Stomach (tissue), 9 donors: ENCODE data around the gene TRIM9. TPM values are rescaled to one million over a fixed set of nuclear protein-coding genes. Genes with fewer than 3 reads are reported as not detected.
"Not testable (repeated sequence)": the region's sequence is repeated elsewhere in the genome, so short reads cannot be mapped to it uniquely, and the experiment has no call there.

Experiments used
- DNase-seq, 2 donors: peaks; one replicate each; pipeline versions ENCODE4 v3.0.0 to v3.0.0-alpha.2; 2013 to 2019
- H3K27ac ChIP-seq, 5 donors: fragments of 200-600 bp in 4 of 5; sonication (generic) in 4 of 5; one replicate each; pipeline ENCODE4 v1.5.1; 2013 to 2019; ENCODE audit warnings: mild to moderate bottlenecking in 1 of 5, moderate library complexity in 1 of 5
- H3K27me3 ChIP-seq, 3 donors: fragments of 200-600 bp; sonication (generic); one replicate each; pipeline ENCODE4 v1.5.1; 2017 to 2019; ENCODE audit warnings: mixed run types in 1 of 3
- H3K36me3 ChIP-seq, 4 donors: fragments of 200-600 bp; sonication (generic); 1 replicate in 3 of 4; 2 replicates in 1 of 4; pipeline ENCODE4 v1.5.1; 2016 to 2019
- H3K4me1 ChIP-seq, 4 donors: fragments of 200-600 bp; sonication (generic); one replicate each; pipeline ENCODE4 v1.5.1; 2016 to 2019
- H3K4me3 ChIP-seq, 4 donors: fragments of 200-600 bp; sonication (generic) in 3 of 4; one replicate each; pipeline ENCODE4 v1.5.1; 2016 to 2019; ENCODE audit warnings: mild to moderate bottlenecking in 1 of 4
- H3K9me3 ChIP-seq, 4 donors: fragments of 200-600 bp; sonication (generic); one replicate each; pipeline ENCODE4 v1.5.1; 2016 to 2019
- EP300 ChIP-seq: sonication (generic); formaldehyde crosslinking; IDR thresholded peaks from one replicate; pipeline ENCODE4 v1.6.1; 2017; ENCODE audit warnings: antibody characterized with exemption
- POLR2A ChIP-seq, 4 donors: fragments of 450-650 bp; IDR thresholded peaks; one replicate each; pipeline ENCODE4 v1.6.1; 2016; ENCODE audit warnings: antibody characterized with exemption in 4 of 4, control low read depth in 2 of 4, mild to moderate bottlenecking in 1 of 4, moderate library complexity in 1 of 4
- POLR2AphosphoS5 ChIP-seq, 3 donors: sonication (generic); formaldehyde crosslinking; IDR thresholded peaks; one replicate each; pipeline ENCODE4 v1.6.1; 2016; ENCODE audit warnings: antibody characterized with exemption in 3 of 3
- WGBS, 5 donors: extraction: QIAGEN DNeasy Blood & Tissue Kit in 3 of 5; methylation state at CpG; one replicate each; pipeline versions ENCODE4 v1.1.5 to v1.1.7; 2013 to 2018; 5-methylcytosine and 5-hydroxymethylcytosine counted together
- intact Hi-C: fragments of 100-400 bp; cut with DNase I; formaldehyde crosslinking; loops from one replicate; pipeline ENCODE4 v1.15.1; 2023; ENCODE audit warnings: low total_unique reads
- polyA plus RNA-seq, 3 donors: library from polyadenylated mRNA; stranded (reverse); fragments of 200-250 nt; gene quantifications; one replicate each; pipeline ENCODE4 v1.2.3, GENCODE V29; 2013
- total RNA-seq, 5 donors: library from RNA; depleted of rRNA; stranded (reverse); fragments of >200 nt; gene quantifications; one replicate each; pipeline versions ENCODE4 v1.1.0 to v1.2.3, GENCODE V29; 2014 to 2016
- TF ChIP-seq, protein P1 (sequence below), 7 experiments: fragments of 450-650 bp in 4 of 7; fragments of 200-600 bp in 3 of 7; sonication (generic) in 3 of 7; IDR thresholded peaks; one replicate each; pipeline ENCODE4 v1.5.1; 2016 to 2019; ENCODE audit warnings: antibody characterized with exemption in 7 of 7, control low read depth in 2 of 7, mild to moderate bottlenecking in 1 of 7
- donor health status: healthy with polysubstance abuse.
- donor health status: Bipolar disorder and iron deficiency.
- donor health status: healthy.

TRIM9 gene
- total and polyA plus RNA-seq, 8 donors: 0.45 to 15.1 (median 1.2) TPM

DNA sequence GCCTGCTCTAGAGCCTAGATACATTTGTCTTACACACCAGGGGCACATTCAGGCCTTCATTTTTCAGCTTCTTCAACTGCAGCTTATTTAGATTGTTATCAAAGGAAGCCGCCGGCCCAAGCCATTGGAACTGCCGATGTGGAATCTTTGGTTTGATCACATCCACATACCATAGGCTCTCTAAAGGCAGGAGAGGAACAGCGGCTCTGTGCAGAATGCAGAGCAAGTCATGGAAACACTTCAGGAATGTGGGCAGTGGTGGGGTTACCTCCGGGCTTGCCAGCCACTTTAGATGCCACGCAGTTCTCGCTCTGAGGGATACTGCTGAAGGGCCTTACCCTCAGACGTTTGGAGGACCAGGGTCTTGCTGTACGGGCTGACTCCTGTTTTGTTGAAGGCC lies 97.2 kb downstream of the TRIM9 start:
- Histone ChIP-seq H3K27me3 (no peaks in the 10 kb centered on the region), H3K9me3 (no peaks in the 10 kb centered on the region), H3K4me3 (no peak overlapping the region), H3K4me1 (no peaks in the 10 kb centered on the region), H3K36me3 (no peaks in the 10 kb centered on the region), H3K27ac (no peak overlapping the region)
- WGBS, 5 donors: 84 to 91% (median 89%) methylated on average over 6 to 9 of the region's 9 CpGs
- intact Hi-C loops: no loop called here
- no peak for TF ChIP-seq EP300
- TF ChIP-seq POLR2AphosphoS5 (IDR thresholded peaks at IDR 0.05): no peak
- TF ChIP-seq POLR2A (IDR thresholded peaks at IDR 0.05): no peak
- TF ChIP-seq, protein P1, sequence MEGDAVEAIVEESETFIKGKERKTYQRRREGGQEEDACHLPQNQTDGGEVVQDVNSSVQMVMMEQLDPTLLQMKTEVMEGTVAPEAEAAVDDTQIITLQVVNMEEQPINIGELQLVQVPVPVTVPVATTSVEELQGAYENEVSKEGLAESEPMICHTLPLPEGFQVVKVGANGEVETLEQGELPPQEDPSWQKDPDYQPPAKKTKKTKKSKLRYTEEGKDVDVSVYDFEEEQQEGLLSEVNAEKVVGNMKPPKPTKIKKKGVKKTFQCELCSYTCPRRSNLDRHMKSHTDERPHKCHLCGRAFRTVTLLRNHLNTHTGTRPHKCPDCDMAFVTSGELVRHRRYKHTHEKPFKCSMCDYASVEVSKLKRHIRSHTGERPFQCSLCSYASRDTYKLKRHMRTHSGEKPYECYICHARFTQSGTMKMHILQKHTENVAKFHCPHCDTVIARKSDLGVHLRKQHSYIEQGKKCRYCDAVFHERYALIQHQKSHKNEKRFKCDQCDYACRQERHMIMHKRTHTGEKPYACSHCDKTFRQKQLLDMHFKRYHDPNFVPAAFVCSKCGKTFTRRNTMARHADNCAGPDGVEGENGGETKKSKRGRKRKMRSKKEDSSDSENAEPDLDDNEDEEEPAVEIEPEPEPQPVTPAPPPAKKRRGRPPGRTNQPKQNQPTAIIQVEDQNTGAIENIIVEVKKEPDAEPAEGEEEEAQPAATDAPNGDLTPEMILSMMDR (IDR thresholded peaks at IDR 0.05): no peak
- no peak for DNase-seq

DNA sequence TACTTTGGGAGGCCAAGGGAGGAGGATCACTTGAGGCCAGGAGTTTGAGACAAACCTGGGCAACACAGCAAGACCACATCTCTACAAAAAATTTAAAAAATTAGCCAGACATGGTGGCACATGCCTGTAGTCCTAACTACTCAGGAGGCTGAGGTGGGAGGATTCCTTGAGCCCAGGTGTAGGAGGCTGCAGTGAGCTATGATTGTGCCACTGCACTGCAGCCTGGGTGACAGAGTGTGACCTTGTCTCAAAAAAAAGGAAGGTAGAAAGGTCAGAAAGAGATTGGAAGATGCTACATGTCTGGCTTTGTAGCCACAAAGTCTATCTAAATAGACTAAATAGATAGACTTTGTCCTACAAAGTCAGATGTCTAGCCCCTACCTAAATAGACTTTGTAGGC lies 100.7 kb downstream of the TRIM9 start:
- H3K4me3 ChIP-seq, H3K27ac ChIP-seq, H3K9me3 ChIP-seq, intact Hi-C loops, H3K27me3 ChIP-seq, DNase-seq, H3K36me3 ChIP-seq, H3K4me1 ChIP-seq: not testable (repeated sequence)

DNA sequence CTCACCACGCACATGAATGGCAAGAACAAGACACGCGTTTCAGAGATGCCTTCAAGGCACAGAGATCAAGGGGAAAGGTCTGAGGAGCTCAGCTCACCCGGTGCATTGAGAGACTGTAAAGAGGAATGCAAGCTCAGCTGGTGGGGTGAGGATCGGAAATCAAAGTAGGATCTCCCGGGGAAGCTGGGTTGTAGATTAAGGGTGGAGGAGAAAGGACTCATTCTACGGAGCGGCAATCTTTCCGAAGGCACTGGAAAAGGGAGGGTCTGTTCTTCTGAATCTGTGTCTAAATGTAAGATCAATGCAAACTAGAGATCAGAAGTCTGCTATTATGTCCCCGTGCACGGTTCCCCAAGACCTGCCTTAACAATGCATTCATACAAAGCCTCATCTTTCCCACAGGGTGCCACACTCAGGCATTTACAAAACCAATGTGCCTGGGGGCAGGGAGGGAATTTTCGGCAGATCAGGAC lies 109.0 kb downstream of the TRIM9 start:
- Histone ChIP-seq H3K4me1 (no peaks in the 10 kb centered on the region), H3K9me3 (no peaks in the 10 kb centered on the region), H3K36me3 (no peaks in the 10 kb centered on the region), H3K27me3 (no peaks in the 10 kb centered on the region), H3K4me3 (no peak overlapping the region), H3K27ac (no peak overlapping the region)
- 53 to 71% (median 66%) methylated on average over 12 of the region's 12 CpGs for WGBS, 5 donors
- no peak for TF ChIP-seq POLR2A (IDR thresholded peaks at IDR 0.05)
- no peak for TF ChIP-seq POLR2AphosphoS5 (IDR thresholded peaks at IDR 0.05)
- TF ChIP-seq, protein P1 (IDR thresholded peaks at IDR 0.05): no peak
- no peak for TF ChIP-seq EP300
- intact Hi-C loops: no loop called here
- no peak for DNase-seq

DNA sequence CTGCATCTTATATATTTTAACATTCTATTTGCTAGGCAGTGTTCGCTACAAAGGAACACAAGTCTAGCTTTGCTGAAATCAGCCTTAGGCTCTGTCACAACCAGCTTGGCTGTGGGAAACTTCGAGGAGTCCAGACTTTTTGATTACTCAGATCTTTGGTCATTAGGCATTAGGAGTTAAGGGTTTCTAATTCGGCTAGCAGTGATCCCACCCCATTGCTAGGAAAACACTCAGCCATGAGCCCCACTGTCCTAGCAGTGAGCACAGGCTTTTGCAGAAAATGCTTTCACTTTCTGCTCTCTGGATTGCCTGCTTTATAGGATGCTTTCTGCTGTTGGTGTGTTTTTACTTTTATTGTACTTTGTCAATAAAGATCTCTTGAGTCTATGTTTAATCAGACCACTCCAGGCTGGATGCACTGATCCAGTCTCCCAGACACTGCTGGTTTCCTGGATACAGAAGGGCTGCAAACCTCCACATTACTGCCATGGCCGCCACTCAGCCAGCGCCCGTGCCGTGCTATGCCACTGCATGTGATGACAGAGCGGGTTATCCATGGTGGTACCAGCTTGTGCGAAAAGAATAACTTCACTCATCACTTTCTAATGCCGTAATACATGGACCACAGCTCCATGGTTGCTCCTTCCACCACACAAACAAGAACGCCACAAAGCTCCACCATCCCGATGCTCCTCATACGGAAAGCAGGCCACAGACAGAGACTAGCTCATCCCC lies 109.6 kb downstream of the TRIM9 start:
- 81 to 88% (median 87%) methylated on average over 13 of the region's 13 CpGs for whole genome bisulfite sequencing, 5 donors
- Histone ChIP-seq H3K4me1 (no peaks in the 10 kb centered on the region), H3K27ac (no peak overlapping the region), H3K4me3 (no peak overlapping the region), H3K36me3 (no peaks in the 10 kb centered on the region), H3K9me3 (no peaks in the 10 kb centered on the region), H3K27me3 (no peaks in the 10 kb centered on the region)
- intact Hi-C loops: no loop called here
- TF ChIP-seq POLR2A (IDR thresholded peaks at IDR 0.05) (no peak), POLR2AphosphoS5 (IDR thresholded peaks at IDR 0.05) (no peak), EP300 (no peak)
- TF ChIP-seq, protein P1 (IDR thresholded peaks at IDR 0.05): no peak
- peak in 1 of 2 donors; percentile 9 for DNase-seq

DNA sequence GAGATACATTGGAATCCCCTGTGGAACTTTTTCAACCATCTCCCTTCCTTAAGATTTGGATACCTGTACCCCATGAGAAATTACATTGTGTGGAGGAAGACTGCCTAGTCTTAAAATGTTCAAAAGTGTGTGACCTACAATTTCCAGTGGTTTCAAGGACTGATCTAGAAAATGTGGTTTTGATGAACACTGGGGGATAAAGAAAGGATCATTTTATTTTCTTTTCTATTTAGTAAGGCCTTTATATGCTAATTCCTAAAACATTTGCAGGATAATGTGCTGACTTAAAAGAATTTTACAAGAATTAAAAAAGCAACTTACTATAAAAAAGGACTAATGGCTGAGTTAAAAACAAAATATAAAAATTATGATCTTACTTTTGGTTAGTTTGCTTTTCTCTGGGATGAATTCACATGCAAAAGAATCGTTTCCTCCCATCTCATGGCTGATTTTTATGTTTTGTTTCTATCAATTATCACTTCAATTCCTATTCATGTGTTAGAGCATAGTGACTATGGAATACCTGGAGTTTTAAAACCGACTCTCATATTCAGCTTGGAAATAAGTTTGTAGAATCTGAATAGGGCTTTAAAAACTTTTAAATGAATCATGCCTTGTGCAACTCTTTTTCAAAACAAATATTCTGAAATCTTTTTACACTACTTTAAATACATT lies 110.7 kb downstream of the TRIM9 start:
- Histone ChIP-seq H3K9me3 (no peaks in the 10 kb centered on the region), H3K4me3 (no peak overlapping the region), H3K27me3 (no peaks in the 10 kb centered on the region), H3K27ac (no peak overlapping the region), H3K4me1 (no peaks in the 10 kb centered on the region), H3K36me3 (no peaks in the 10 kb centered on the region)
- TF ChIP-seq, protein P1 (IDR thresholded peaks at IDR 0.05): no peak
- TF ChIP-seq POLR2AphosphoS5 (IDR thresholded peaks at IDR 0.05) (no peak), POLR2A (IDR thresholded peaks at IDR 0.05) (no peak), EP300 (no peak)
- intact Hi-C loops: no loop called here
- no peak for DNase-seq
- 58 to 76% (median 67%) methylated on average over 2 of the region's 2 CpGs for WGBS, 5 donors
